ENCODE results near the gene THAP8.

DNA sequence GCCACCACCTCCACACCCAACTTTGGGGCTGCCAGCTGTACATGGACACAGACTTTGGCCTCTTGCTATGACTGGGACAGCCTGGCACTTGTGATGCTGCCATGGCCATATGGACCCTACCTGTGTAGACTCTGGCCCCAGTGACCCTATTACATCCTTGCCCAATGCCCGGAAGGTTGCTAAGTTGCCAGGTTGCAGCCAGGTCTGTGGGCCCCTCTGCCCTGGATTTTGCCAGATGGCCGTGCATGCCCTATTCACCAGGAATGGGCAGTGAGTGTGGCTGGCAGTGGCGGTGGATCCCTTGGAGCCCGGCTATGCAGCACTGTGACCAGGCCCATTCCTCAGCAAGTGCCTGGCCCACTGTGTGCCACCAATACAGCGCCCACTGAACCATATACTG, 68.0 kb downstream of the THAP8 start:
- TF ChIP-seq HDGF (IDR thresholded peaks at IDR 0.05; ENCODE audit: borderline replicate concordance): no peak
- TF ChIP-seq ELF4 (IDR thresholded peaks at IDR 0.05): no peak
- no peak for TF ChIP-seq FOXM1 (IDR thresholded peaks at IDR 0.05; ENCODE audit: borderline replicate concordance)
